ENCODE data around the gene TAF11.
"Not testable (repeated sequence)": the region's sequence is repeated elsewhere in the genome, so short reads cannot be mapped to it uniquely, and the experiment has no call there.

TAF11 gene

DNA sequence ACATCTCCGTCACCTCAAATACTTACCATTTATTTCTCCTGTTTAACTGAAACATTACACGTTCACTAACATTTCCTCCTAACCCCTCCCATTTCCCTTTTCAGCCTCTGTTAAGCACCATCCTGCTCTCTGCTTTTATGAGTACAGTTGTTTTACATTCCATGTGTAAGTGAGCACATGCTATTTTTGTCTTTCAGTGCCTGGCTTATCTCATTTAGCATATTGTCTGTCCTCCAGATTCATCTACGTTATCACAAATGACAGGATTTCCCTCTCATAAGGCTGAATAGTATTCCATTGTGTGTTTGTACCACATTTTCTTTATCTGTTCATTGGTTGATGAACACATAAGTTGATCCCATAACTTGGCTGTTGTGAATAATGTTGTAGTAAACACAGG, 22.7 kb downstream of the TAF11 start:
- DNase-seq (ENCODE audit: low read depth in 2 of 2) = no peak

GRCh38 chr6:34864007-34864406, 23.8 kb downstream of the TAF11 start:
- no peak for DNase-seq (ENCODE audit: low read depth in 2 of 2)

DNA sequence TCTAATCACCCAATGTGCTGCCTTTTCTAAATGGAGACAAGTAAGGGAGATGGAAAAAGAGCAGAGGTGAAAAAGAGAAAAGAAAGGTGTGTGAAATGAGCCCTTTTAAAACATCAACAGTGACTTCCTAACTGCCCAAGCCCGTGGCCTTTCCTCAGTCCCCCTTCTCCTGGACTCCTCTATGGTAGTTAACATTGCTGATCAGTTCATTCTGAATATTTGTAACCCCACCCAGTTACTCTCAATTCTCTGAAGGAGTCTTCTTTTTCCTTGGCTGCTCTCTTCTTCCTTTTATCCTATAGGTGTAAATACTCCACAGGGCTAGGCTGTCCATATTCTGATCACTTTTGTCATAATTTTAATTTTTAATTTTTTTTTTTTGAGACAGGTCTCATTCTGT, 27.1 kb downstream of the TAF11 start:
- no peak for DNase-seq (ENCODE audit: low read depth in 2 of 2)

- DNase-seq (ENCODE audit: low read depth in 2 of 2) = no peak
Measured at GRCh38 chr6:34859951-34860350, 27.9 kb downstream of the TAF11 start.

DNA sequence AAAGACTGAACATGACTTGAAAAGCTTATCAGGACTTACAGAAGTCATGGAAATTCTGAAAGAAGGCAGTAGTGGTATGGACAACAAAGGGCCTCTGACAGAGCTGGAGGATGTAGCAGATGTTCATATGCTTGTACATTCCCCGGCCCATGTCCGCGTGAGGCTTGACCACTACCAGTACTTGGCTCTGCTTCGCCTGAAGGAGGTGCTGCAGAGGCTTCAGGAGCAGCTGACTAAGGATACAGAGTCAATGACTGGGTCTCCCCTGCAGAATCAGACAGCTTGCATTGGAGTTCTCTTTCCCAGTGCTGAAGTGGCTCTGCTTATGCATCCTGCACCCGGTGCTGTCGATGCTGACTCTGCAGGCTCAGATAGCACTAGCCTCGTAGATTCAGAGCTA, 29.2 kb downstream of the TAF11 start:
- DNase-seq (ENCODE audit: low read depth in 2 of 2) = no peak

DNA sequence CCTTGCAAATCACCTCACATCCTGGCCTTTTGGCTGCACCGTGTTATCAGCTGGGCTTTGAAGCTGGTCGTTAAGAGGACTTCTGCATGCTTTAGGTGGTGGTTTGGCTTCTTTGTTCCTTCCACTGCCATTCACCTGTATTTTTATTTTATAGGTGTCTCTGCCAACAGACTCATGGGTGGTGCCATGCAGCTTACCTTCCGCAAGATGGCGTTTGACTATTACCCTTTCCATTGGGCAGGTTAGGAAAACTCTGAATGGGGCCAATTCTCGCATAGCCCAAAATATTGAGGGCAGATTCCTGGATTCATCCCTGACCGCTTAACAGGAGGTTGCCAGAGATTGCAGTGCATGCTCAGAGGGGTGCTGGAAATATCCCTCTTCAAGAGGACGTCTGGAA, 32.4 kb downstream of the TAF11 start:
- DNase-seq (ENCODE audit: low read depth in 2 of 2) = no peak

- no peak for DNase-seq (ENCODE audit: low read depth in 2 of 2)
Measured at GRCh38 chr6:34852406-34853085, 35.3 kb downstream of the TAF11 start.

GRCh38 chr6:34851361-34851760, 36.5 kb downstream of the TAF11 start:
- no peak for DNase-seq (ENCODE audit: low read depth in 2 of 2)

- DNase-seq (ENCODE audit: low read depth in 2 of 2) = not testable (repeated sequence)
Measured at GRCh38 chr6:34849066-34849465, 38.8 kb downstream of the TAF11 start.

DNA sequence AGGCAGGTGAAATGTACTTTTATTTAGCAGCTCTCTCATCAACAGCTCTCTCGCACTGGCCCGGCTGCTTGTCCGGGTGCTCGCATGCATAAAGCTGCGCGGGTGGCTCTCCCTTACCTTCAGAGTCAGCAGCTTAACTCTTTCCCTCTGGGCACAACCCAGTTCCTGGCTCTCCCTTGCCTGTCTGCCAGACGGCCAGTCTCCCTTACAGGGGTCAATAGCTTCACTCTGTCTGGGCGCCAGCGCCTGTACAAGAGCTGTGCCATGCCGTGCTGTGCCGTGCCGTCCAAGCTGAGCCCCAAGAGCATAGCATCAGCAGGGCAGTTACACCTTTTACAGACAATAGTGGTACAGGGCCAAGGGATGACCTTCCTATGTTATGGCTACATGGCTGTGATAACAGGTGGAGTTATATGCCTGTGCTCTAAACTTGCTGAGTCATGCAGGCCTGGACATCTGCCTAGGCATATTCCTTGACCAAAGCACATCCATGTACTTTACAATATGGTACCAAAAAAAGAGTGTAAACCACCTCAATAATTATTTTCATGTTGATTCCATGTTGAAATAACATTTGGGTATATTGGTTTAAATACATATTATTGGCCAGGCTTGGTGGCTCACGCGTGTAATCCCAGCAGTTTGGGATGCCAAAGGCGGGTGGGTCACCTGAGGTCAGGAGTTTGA, 48.0 kb downstream of the TAF11 start:
- no peak for DNase-seq (ENCODE audit: low read depth in 2 of 2)

DNA sequence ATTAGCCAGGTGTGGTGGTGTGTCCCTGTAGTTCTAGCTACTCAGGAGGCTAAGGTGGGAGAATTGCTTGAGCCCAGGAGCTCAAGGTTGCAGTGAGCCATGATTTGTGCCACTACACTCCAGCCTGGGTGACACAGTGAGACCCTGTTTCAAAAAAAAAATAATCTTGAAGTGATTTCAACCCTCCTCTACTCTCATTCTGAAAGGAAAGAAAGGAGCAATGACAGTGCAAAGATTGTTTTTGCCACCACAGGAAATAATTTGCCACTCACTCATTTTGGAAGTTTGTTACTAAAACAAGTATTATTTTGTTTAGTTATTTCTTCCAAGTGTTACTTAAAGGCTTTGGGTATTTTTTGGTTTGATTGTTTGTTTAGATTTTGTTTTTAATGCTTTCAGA, 50.3 kb downstream of the TAF11 start:
- no peak for DNase-seq (ENCODE audit: low read depth in 2 of 2)

- no peak for DNase-seq (ENCODE audit: low read depth in 2 of 2)
Measured at GRCh38 chr6:34836451-34836850, 51.4 kb downstream of the TAF11 start.

- no peak for DNase-seq (ENCODE audit: low read depth in 2 of 2)
Measured at GRCh38 chr6:34836008-34836407, 51.8 kb downstream of the TAF11 start.

GRCh38 chr6:34834789-34835518, 52.9 kb downstream of the TAF11 start:
- no peak for DNase-seq (ENCODE audit: low read depth in 2 of 2)

GRCh38 chr6:34832942-34833341, 54.9 kb downstream of the TAF11 start:
- DNase-seq (ENCODE audit: low read depth in 2 of 2) = no peak

DNA sequence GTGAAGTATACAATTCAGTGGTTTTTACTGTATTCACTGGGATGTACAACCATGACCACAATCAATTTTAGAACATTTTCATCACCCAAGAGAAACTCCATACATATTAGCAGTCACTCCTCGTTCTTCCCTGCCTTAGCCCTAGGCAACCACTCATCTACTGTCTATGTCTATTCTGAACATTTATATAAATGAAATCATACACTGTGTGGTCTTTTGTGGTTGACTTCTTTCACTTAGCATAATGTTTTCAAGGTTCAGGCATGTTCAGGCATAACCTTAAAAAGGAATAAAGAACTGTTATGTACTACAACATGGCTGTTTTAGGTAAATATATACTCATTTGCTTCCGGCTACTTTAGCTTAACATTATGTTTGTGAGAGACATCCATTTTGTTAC, 58.7 kb downstream of the TAF11 start:
- DNase-seq (ENCODE audit: low read depth in 2 of 2) = no peak
